GM23248 (cell line): Measurements from ENCODE around the gene PUM1.

Experiments used
- EZH2 ChIP-seq: fragments of 200-600 bp; sonication (generic); IDR thresholded peaks from 2 replicates; pipeline ENCODE4 v1.6.1; 2018; ENCODE audit warnings: antibody characterized with exemption, mild to moderate bottlenecking; ENCODE audit not compliant: insufficient read depth, poor library complexity, severe bottlenecking
- EZH2phosphoT487 ChIP-seq: fragments of 200-600 bp; sonication (generic); IDR thresholded peaks from 2 replicates; pipeline ENCODE4 v1.6.1; 2018; ENCODE audit warnings: antibody characterized with exemption, moderate library complexity, mild to moderate bottlenecking, low read depth; ENCODE audit not compliant: insufficient read depth

GRCh38 chr1:31064111-31064717 is 1.3 kb downstream of the PUM1 start:
- TF ChIP-seq EZH2 (no peak), EZH2phosphoT487 (no peak)
